ENCODE measurements around the gene CCDC3. TPM values are rescaled to one million over a fixed set of nuclear protein-coding genes. Genes with fewer than 3 reads are reported as not detected.
A peak's percentile ranks its signal among the peaks of the same experiment; 100 is the strongest.
"Not testable (repeated sequence)": the region's sequence is repeated elsewhere in the genome, so short reads cannot be mapped to it uniquely, and the experiment has no call there.

Gene CCDC3
- total RNA-seq, 1 donor from 2014 or later: 0.09 TPM

DNA sequence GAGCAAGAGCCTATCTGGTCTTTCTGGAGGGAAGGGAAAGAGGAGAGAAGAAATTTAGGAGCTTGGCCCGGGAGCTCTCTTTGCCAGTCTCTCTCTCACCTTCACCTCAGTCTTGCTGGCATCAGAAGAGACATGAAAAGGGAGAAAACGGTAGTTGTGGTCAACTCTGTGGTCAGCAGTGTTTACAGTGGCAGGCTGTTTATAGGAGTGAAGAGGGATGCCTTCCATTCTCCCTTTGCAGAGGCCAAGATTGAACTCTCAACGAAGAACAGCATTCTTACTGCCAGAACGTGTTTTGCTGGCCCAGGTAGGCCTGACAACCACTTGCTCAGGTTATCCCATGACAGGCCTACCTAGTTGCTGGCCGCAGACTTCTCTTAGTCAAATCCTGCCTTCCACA is 133.3 kb downstream of the CCDC3 start:
- Mint-ChIP-seq H3K9me3 (no peaks in the 10 kb centered on the region), H3K4me1 (no peaks in the 10 kb centered on the region), H3K4me3 (no peak overlapping the region), H3K36me3 (ENCODE audit: low read depth) (no peaks in the 10 kb centered on the region), H3K27me3 (no peaks in the 10 kb centered on the region), H3K27ac (no peak overlapping the region)
- no peak for DNase-seq
- intact Hi-C loops (cut with micrococcal nuclease): no loop called here

DNA sequence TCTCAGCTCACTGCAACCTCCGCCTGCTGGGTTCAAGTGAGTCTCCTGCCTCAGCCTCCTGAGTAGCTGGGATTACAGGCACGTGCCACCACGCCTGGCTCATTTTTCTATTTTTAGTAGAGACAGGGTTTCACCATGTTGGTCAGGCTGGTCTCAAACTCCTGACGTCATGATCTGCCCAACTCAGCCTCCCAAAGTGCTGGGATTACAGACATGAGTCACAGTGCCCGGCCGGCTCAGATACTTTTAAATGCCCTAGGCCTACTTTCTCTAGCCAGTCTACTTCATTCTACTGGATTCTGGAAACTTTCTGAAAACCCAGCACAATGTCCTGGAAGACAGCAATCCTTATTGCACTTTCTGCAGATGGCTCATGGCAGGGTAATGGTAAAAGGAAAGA is 136.0 kb downstream of the CCDC3 start:
- intact Hi-C loops (cut with micrococcal nuclease); H3K36me3 Mint-ChIP-seq (ENCODE audit: low read depth); H3K27ac Mint-ChIP-seq; H3K27me3 Mint-ChIP-seq; H3K4me1 Mint-ChIP-seq; H3K4me3 Mint-ChIP-seq; DNase-seq; H3K9me3 Mint-ChIP-seq: not testable (repeated sequence)

DNA sequence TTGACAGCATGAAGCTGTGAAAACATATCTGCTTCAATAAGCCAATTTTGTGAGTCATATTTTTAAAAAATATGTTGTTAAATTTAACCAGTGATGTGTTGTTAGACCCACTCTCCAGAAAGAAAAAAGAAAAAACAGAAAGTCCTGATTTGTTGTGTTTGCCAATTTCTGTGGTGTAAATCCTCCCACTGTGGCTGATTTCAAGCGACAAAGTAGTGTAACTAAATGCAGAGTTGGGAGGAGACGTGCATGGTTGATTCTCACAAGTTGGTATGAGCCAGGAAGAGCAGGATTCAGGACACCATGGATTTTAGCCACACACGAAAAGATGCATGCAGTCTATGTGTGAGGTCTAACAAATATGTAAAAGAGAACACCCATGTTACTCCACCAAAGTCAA is 139.1 kb downstream of the CCDC3 start:
- Mint-ChIP-seq H3K4me3 (no peak overlapping the region), H3K36me3 (ENCODE audit: low read depth) (no peaks in the 10 kb centered on the region), H3K27ac (no peak overlapping the region), H3K4me1 (no peaks in the 10 kb centered on the region), H3K9me3 (peaks cover 10% of the 10 kb centered on the region), H3K27me3 (peaks cover 22% of the 10 kb centered on the region)
- intact Hi-C loops (cut with micrococcal nuclease): no loop called here
- DNase-seq: no peak

DNA sequence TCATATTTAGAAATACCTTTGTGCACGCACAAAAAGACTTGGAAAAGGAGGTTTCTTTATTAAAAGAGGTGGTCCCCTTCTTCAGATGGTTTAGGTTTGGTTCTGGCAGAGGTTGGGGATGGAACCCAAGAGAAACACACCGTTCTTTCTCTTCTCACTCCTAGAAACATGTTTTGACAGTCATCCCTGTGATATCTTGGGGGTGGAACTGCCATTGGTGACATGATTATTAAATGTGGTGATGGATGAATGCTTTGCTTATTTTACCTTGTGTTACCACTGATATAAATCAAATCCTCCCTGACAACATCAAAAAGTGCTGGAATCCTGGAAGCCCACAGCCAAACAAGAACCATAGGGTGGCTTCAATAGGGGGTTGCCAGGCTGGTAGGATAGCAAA is 146.5 kb downstream of the CCDC3 start:
- H3K27me3 Mint-ChIP-seq: peaks cover 19% of the 10 kb centered on the region
- peaks cover 5% of the 10 kb centered on the region for H3K9me3 Mint-ChIP-seq
- H3K4me1 Mint-ChIP-seq: no peaks in the 10 kb centered on the region
- H3K36me3 Mint-ChIP-seq (ENCODE audit: low read depth): no peaks in the 10 kb centered on the region
- intact Hi-C loops (cut with micrococcal nuclease): no loop called here
- no peak overlapping the region for H3K4me3 Mint-ChIP-seq
- H3K27ac Mint-ChIP-seq: no peak overlapping the region
- DNase-seq: no peak

DNA sequence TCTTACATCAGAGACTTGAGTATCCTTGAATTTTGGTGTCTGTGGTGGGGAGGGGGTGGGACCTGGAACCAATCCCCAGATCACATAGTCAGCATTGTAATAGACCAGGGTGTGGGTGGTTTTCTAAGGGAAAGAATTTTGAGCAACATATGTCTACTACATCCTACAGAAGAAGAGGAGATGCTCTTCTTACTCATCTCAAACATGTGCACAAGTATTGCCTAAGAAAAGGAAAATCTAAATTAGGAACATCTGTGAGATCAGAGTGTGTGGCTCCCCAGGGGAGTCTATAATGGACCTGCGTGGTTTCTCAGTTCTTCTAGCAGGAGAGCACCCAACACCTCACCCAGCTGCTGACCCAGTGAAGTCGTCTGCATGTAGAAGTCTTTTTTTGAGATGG is 148.8 kb downstream of the CCDC3 start:
- Mint-ChIP-seq H3K27me3 (peaks cover 2% of the 10 kb centered on the region), H3K9me3 (no peaks in the 10 kb centered on the region), H3K27ac (no peak overlapping the region), H3K4me1 (peaks cover 4% of the 10 kb centered on the region), H3K36me3 (ENCODE audit: low read depth) (no peaks in the 10 kb centered on the region), H3K4me3 (no peak overlapping the region)
- no peak for DNase-seq
- intact Hi-C loops (cut with micrococcal nuclease): no loop called here

DNA sequence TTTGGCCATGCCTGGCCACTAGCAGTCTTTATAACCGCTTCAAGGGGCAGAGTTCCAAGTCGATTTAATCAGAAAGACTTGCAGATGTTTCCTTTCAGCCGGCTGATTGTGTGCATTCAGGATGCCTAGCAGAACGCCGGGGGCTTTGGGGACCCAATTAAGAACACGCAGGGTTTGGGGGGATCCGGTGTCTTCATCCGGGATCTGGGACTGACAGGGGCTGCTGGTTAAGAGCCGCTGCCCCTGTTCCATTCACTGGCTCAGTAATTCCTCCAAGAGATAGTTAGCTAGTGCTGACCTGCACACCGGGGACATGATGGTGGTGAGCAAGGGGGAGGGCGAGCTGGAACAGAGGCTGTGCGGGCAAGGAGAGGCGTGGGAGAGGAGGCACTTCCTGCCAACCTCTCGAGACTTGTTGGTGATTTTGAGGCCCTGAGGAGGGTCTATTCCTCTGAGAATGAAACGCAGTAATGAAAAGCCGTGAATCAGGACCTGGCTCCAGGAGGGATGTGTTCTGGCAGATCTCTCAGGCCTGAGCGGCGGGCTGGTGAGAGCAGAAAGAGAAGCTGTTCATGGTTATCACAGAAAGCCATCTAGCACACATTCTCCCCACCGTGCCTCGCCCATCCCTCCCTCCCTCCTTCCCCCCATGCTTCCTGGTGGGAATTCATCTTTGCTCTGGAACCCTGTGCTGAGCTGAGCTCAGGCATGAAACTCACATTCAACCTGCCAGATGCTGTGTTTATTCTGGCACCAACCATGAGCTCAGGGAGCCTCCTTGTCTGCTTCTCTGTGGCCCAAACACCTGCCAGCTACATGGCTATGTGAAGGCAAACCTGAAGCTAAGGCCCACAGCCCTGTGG is 152.0 kb downstream of the CCDC3 start:
- Mint-ChIP-seq H3K27ac (no peak overlapping the region), H3K4me1 (peaks cover 4% of the 10 kb centered on the region), H3K9me3 (no peaks in the 10 kb centered on the region), H3K4me3 (no peak overlapping the region), H3K27me3 (peaks cover 9% of the 10 kb centered on the region), H3K36me3 (ENCODE audit: low read depth) (no peaks in the 10 kb centered on the region)
- peak; percentile 43 for DNase-seq
- intact Hi-C loops (cut with micrococcal nuclease): no loop called here

DNA sequence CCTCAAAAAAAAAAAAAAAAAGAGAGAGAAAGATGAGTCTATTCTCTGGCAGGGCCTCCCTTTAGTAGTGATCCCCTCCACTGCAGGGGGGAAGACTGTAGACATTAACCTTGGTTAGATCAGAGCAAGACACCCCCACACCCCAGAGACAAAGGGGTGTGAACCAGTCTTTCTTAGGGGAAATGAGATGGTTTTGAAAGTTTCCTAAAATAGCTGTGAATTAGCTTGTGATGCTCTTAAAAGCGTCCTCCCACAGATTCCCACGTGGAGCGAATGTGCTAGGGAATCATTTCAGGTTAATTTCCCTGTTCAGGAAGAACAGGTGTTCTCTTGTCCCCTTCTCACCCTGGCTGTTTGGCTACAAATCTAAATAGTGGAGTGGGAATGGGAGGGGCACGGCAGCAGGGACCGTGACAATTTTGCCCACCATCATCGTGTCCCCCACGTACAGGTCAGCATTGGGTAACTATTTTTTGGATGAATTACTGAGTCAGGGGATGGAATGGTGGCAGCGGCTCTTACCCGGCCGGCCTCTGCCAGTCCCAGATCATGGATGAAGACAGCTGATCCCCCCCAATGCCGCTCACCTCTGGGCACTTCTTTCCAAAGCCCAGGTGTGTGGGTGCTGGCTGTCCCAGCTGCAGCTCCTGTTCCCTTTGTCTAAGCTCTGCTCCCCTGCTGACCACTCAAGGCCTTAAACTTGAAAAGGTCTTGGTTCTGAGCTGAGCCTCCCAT is 152.9 kb downstream of the CCDC3 start:
- H3K27ac Mint-ChIP-seq: no peak overlapping the region
- peak; percentile 45 for DNase-seq
- no peaks in the 10 kb centered on the region for H3K9me3 Mint-ChIP-seq
- H3K4me3 Mint-ChIP-seq: no peak overlapping the region
- no peaks in the 10 kb centered on the region for H3K36me3 Mint-ChIP-seq (ENCODE audit: low read depth)
- H3K4me1 Mint-ChIP-seq: peaks cover 4% of the 10 kb centered on the region
- intact Hi-C loops (cut with micrococcal nuclease): no loop called here
- peaks cover 9% of the 10 kb centered on the region for H3K27me3 Mint-ChIP-seq

DNA sequence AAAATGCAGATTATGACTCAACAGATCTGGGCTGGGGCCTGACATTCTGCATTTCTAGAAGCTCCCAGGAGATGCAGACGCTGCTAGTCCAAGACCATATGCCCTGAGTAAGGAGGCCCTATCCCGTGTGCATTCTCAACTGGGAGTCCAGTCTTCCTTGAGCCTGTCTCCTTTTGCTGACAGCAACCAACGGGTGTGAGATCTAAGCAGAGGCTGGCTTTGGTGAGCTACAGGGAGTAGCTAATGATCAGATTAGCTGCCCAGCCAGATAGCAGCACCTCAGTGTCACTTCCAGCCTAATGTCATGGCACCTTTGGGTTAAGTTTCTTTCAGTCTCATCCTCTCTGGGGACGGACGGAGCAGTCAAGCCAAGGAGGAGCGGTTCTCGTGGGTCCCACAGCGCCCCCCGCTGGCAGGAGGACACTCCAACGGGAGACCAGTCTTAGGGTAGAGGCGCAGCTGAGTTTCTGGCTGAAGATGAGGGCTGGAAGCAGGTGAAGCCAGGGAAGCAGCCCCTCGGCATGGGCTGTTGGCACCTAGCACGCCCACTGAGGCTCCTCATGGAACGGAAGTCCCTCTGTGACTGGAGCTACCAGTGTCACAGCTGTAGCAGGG is 154.0 kb downstream of the CCDC3 start:
- Mint-ChIP-seq H3K9me3 (no peaks in the 10 kb centered on the region), H3K4me3 (no peak overlapping the region), H3K27ac (no peak overlapping the region), H3K4me1 (peaks cover 4% of the 10 kb centered on the region), H3K36me3 (ENCODE audit: low read depth) (no peaks in the 10 kb centered on the region), H3K27me3 (peaks cover 7% of the 10 kb centered on the region)
- DNase-seq: peak; percentile 62
- intact Hi-C loops (cut with micrococcal nuclease): no loop called here

DNA sequence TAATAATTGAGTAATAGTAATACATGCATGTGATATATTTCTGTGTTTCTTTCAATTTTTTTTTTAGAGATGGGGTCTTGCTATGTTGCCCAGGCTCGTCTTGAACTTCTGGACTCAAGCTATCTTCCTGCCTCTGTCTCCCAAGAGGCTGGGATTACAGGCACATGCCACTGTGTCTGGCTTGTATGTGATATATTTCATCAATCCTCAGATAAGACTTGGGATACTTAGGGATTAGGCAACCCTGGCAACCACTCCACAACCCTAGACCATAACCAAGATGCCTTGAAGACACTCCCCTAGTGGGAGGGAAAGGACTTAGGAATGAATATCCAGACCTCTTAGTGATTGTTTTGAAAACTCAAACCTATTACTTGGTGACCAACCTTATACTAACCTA is 154.8 kb downstream of the CCDC3 start:
- Mint-ChIP-seq H3K36me3 (ENCODE audit: low read depth) (no peaks in the 10 kb centered on the region), H3K4me1 (peaks cover 4% of the 10 kb centered on the region), H3K27ac (no peak overlapping the region), H3K27me3 (peaks cover 7% of the 10 kb centered on the region), H3K4me3 (no peak overlapping the region), H3K9me3 (no peaks in the 10 kb centered on the region)
- DNase-seq: no peak
- intact Hi-C loops (cut with micrococcal nuclease): no loop called here

Other genes with a start within 250 kb of the CCDC3 start
- 39.5 and 43.6 TPM in 2 replicates for gene OPTN, start 98.5 kb upstream of the CCDC3 start, total RNA-seq
- gene MCM10, start 159.8 kb upstream of the CCDC3 start, total RNA-seq: 107 and 112 TPM in 2 replicates
- not detected in 2 replicates for gene UCMA, start 232.7 kb upstream of the CCDC3 start, total RNA-seq